ENCODE measurements around the gene HRH2. TPM values are rescaled to one million over a fixed set of nuclear protein-coding genes. Genes with fewer than 3 reads are reported as not detected.
A peak's percentile ranks its signal among the peaks of the same experiment; 100 is the strongest.

The HRH2 gene
- polyA plus RNA-seq, 1 donor: 2.1 TPM

GRCh38 chr5:175696855-175697198 lies 39.0 kb downstream of the HRH2 start:
- H3K27ac ChIP-seq (ENCODE audit: low read length): no peak overlapping the region
- H3K27me3 ChIP-seq (ENCODE audit: control insufficient read depth, insufficient read depth, low read length): no peaks in the 10 kb centered on the region
- no peak for DNase-seq
- no peak overlapping the region for H3K4me3 ChIP-seq (ENCODE audit: low read length)
- peaks cover 23% of the 10 kb centered on the region for H3K4me1 ChIP-seq (ENCODE audit: control insufficient read depth, insufficient read depth, low read length)
- no peaks in the 10 kb centered on the region for H3K9me3 ChIP-seq (ENCODE audit: control insufficient read depth, low read depth, low read length)
- WGBS (ENCODE audit: insufficient coverage, low lambda C conversion rate): no CpG with 5 or more reads among the region's 14 CpGs
- H3K36me3 ChIP-seq (ENCODE audit: control insufficient read depth, insufficient read depth, low read length): no peaks in the 10 kb centered on the region

GRCh38 chr5:175697846-175698245 lies 40.0 kb downstream of the HRH2 start:
- no CpG with 5 or more reads among the region's 7 CpGs for WGBS (ENCODE audit: insufficient coverage, low lambda C conversion rate)
- H3K36me3 ChIP-seq (ENCODE audit: control insufficient read depth, insufficient read depth, low read length): no peaks in the 10 kb centered on the region

GRCh38 chr5:175698401-175699115 lies 40.7 kb downstream of the HRH2 start:
- 60% methylated on average over 1 of the region's 18 CpGs for WGBS (ENCODE audit: insufficient coverage, low lambda C conversion rate)
- peaks cover 23% of the 10 kb centered on the region for H3K4me1 ChIP-seq (ENCODE audit: control insufficient read depth, insufficient read depth, low read length)
- H3K36me3 ChIP-seq (ENCODE audit: control insufficient read depth, insufficient read depth, low read length): no peaks in the 10 kb centered on the region
- H3K4me3 ChIP-seq (ENCODE audit: low read length): no peak overlapping the region
- DNase-seq: no peak
- H3K9me3 ChIP-seq (ENCODE audit: control insufficient read depth, low read depth, low read length): no peaks in the 10 kb centered on the region
- H3K27ac ChIP-seq (ENCODE audit: low read length): no peak overlapping the region
- no peaks in the 10 kb centered on the region for H3K27me3 ChIP-seq (ENCODE audit: control insufficient read depth, insufficient read depth, low read length)

More at GRCh38 chr5:175697846-175698245, 40.0 kb downstream of the HRH2 start:
- DNase-seq: no peak
- H3K27me3 ChIP-seq (ENCODE audit: control insufficient read depth, insufficient read depth, low read length): no peaks in the 10 kb centered on the region
- no peak overlapping the region for H3K4me3 ChIP-seq (ENCODE audit: low read length)
- no peaks in the 10 kb centered on the region for H3K9me3 ChIP-seq (ENCODE audit: control insufficient read depth, low read depth, low read length)
- H3K4me1 ChIP-seq (ENCODE audit: control insufficient read depth, insufficient read depth, low read length): peaks cover 23% of the 10 kb centered on the region
- H3K27ac ChIP-seq (ENCODE audit: low read length): no peak overlapping the region

- Histone ChIP-seq H3K27ac (ENCODE audit: low read length) (no peak overlapping the region), H3K27me3 (ENCODE audit: control insufficient read depth, insufficient read depth, low read length) (no peaks in the 10 kb centered on the region), H3K36me3 (ENCODE audit: control insufficient read depth, insufficient read depth, low read length) (no peaks in the 10 kb centered on the region), H3K9me3 (ENCODE audit: control insufficient read depth, low read depth, low read length) (no peaks in the 10 kb centered on the region), H3K4me3 (ENCODE audit: low read length) (no peak overlapping the region), H3K4me1 (ENCODE audit: control insufficient read depth, insufficient read depth, low read length) (peaks cover 8% of the 10 kb centered on the region)
- DNase-seq: no peak
- WGBS (ENCODE audit: insufficient coverage, low lambda C conversion rate): 80% methylated on average over 1 of the region's 5 CpGs
Measured at GRCh38 chr5:175700991-175701390, 43.1 kb downstream of the HRH2 start.

- H3K9me3 ChIP-seq (ENCODE audit: control insufficient read depth, low read depth, low read length): no peaks in the 10 kb centered on the region
- H3K4me1 ChIP-seq (ENCODE audit: control insufficient read depth, insufficient read depth, low read length): peaks cover 5% of the 10 kb centered on the region
- DNase-seq: no peak
- no peaks in the 10 kb centered on the region for H3K36me3 ChIP-seq (ENCODE audit: control insufficient read depth, insufficient read depth, low read length)
- H3K4me3 ChIP-seq (ENCODE audit: low read length): no peak overlapping the region
- WGBS (ENCODE audit: insufficient coverage, low lambda C conversion rate): 100% methylated on average over 1 of the region's 12 CpGs
- no peaks in the 10 kb centered on the region for H3K27me3 ChIP-seq (ENCODE audit: control insufficient read depth, insufficient read depth, low read length)
- H3K27ac ChIP-seq (ENCODE audit: low read length): no peak overlapping the region
Measured at GRCh38 chr5:175701797-175702196, 43.9 kb downstream of the HRH2 start.

GRCh38 chr5:175706499-175706898 lies 48.6 kb downstream of the HRH2 start:
- Histone ChIP-seq H3K9me3 (ENCODE audit: control insufficient read depth, low read depth, low read length) (no peaks in the 10 kb centered on the region), H3K4me1 (ENCODE audit: control insufficient read depth, insufficient read depth, low read length) (peaks cover 8% of the 10 kb centered on the region), H3K36me3 (ENCODE audit: control insufficient read depth, insufficient read depth, low read length) (no peaks in the 10 kb centered on the region), H3K27ac (ENCODE audit: low read length) (no peak overlapping the region), H3K4me3 (ENCODE audit: low read length) (no peak overlapping the region), H3K27me3 (ENCODE audit: control insufficient read depth, insufficient read depth, low read length) (no peaks in the 10 kb centered on the region)
- DNase-seq: peak in 1 of 2 donors; percentile 51
- WGBS (ENCODE audit: insufficient coverage, low lambda C conversion rate): no CpG with 5 or more reads among the region's 6 CpGs

GRCh38 chr5:175707751-175708375 lies 50.0 kb downstream of the HRH2 start:
- Histone ChIP-seq H3K36me3 (ENCODE audit: control insufficient read depth, insufficient read depth, low read length) (no peaks in the 10 kb centered on the region), H3K4me1 (ENCODE audit: control insufficient read depth, insufficient read depth, low read length) (peaks cover 8% of the 10 kb centered on the region), H3K9me3 (ENCODE audit: control insufficient read depth, low read depth, low read length) (no peaks in the 10 kb centered on the region), H3K27me3 (ENCODE audit: control insufficient read depth, insufficient read depth, low read length) (no peaks in the 10 kb centered on the region), H3K27ac (ENCODE audit: low read length) (no peak overlapping the region), H3K4me3 (ENCODE audit: low read length) (no peak overlapping the region)
- no peak for DNase-seq
- no CpG with 5 or more reads among the region's 16 CpGs for WGBS (ENCODE audit: insufficient coverage, low lambda C conversion rate)

- peaks cover 8% of the 10 kb centered on the region for H3K4me1 ChIP-seq (ENCODE audit: control insufficient read depth, insufficient read depth, low read length)
- no peaks in the 10 kb centered on the region for H3K9me3 ChIP-seq (ENCODE audit: control insufficient read depth, low read depth, low read length)
- no peaks in the 10 kb centered on the region for H3K36me3 ChIP-seq (ENCODE audit: control insufficient read depth, insufficient read depth, low read length)
- H3K4me3 ChIP-seq (ENCODE audit: low read length): no peak overlapping the region
- no CpG with 5 or more reads among the region's 13 CpGs for WGBS (ENCODE audit: insufficient coverage, low lambda C conversion rate)
- no peak overlapping the region for H3K27ac ChIP-seq (ENCODE audit: low read length)
- peak; percentile 61 to 76 for DNase-seq
- no peaks in the 10 kb centered on the region for H3K27me3 ChIP-seq (ENCODE audit: control insufficient read depth, insufficient read depth, low read length)
Measured at GRCh38 chr5:175709276-175709781, 51.5 kb downstream of the HRH2 start.

GRCh38 chr5:175710326-175710725 lies 52.5 kb downstream of the HRH2 start:
- DNase-seq: no peak
- no peaks in the 10 kb centered on the region for H3K27me3 ChIP-seq (ENCODE audit: control insufficient read depth, insufficient read depth, low read length)

GRCh38 chr5:175711031-175711430 lies 53.2 kb downstream of the HRH2 start:
- H3K27ac ChIP-seq (ENCODE audit: low read length): no peak overlapping the region
- H3K4me3 ChIP-seq (ENCODE audit: low read length): no peak overlapping the region
- no peaks in the 10 kb centered on the region for H3K36me3 ChIP-seq (ENCODE audit: control insufficient read depth, insufficient read depth, low read length)
- DNase-seq: no peak
- WGBS (ENCODE audit: insufficient coverage, low lambda C conversion rate): no CpG with 5 or more reads among the region's 5 CpGs
- H3K9me3 ChIP-seq (ENCODE audit: control insufficient read depth, low read depth, low read length): peaks cover 3% of the 10 kb centered on the region
- H3K27me3 ChIP-seq (ENCODE audit: control insufficient read depth, insufficient read depth, low read length): no peaks in the 10 kb centered on the region
- peaks cover 8% of the 10 kb centered on the region for H3K4me1 ChIP-seq (ENCODE audit: control insufficient read depth, insufficient read depth, low read length)

More at GRCh38 chr5:175710326-175710725, 52.5 kb downstream of the HRH2 start:
- Histone ChIP-seq H3K4me3 (ENCODE audit: low read length) (no peak overlapping the region), H3K4me1 (ENCODE audit: control insufficient read depth, insufficient read depth, low read length) (peaks cover 8% of the 10 kb centered on the region), H3K27ac (ENCODE audit: low read length) (no peak overlapping the region), H3K36me3 (ENCODE audit: control insufficient read depth, insufficient read depth, low read length) (no peaks in the 10 kb centered on the region), H3K9me3 (ENCODE audit: control insufficient read depth, low read depth, low read length) (peaks cover 3% of the 10 kb centered on the region)
- no CpG with 5 or more reads among the region's 6 CpGs for WGBS (ENCODE audit: insufficient coverage, low lambda C conversion rate)
